ENCODE data around the gene ADARB2.
"Not testable (repeated sequence)": the region's sequence is repeated elsewhere in the genome, so short reads cannot be mapped to it uniquely, and the experiment has no call there.

ADARB2 gene

GRCh38 chr10:1401071-1401965, 336.0 kb downstream of the ADARB2 start:
- DNase-seq, result no peak

- no peak for DNase-seq
These were observed 336.9 kb downstream of the ADARB2 start for GRCh38 chr10:1400101-1401070.

- DNase-seq, result no peak
These were observed 337.8 kb downstream of the ADARB2 start for GRCh38 chr10:1399431-1400100.

- DNase-seq, result no peak
These were observed 338.5 kb downstream of the ADARB2 start for GRCh38 chr10:1398626-1399410.

GRCh38 chr10:1398116-1398515, 339.2 kb downstream of the ADARB2 start:
- not testable (repeated sequence) for DNase-seq

GRCh38 chr10:1396297-1396635, 341.1 kb downstream of the ADARB2 start:
- DNase-seq, result no peak

- DNase-seq, result no peak
These were observed 341.6 kb downstream of the ADARB2 start for GRCh38 chr10:1395481-1396296.

- no peak for DNase-seq
These were observed 342.3 kb downstream of the ADARB2 start for GRCh38 chr10:1395025-1395480.

- no peak for DNase-seq
These were observed 343.0 kb downstream of the ADARB2 start for GRCh38 chr10:1394155-1394912.

GRCh38 chr10:1393481-1393880, 343.8 kb downstream of the ADARB2 start:
- no peak for DNase-seq

GRCh38 chr10:1392127-1392526, 345.2 kb downstream of the ADARB2 start:
- DNase-seq, result no peak

GRCh38 chr10:1390200-1390599, 347.1 kb downstream of the ADARB2 start:
- DNase-seq, result no peak

GRCh38 chr10:1384026-1384425, 353.3 kb downstream of the ADARB2 start:
- DNase-seq, result no peak

GRCh38 chr10:1382711-1383110, 354.6 kb downstream of the ADARB2 start:
- DNase-seq, result no peak

- DNase-seq, result no peak
These were observed 356.0 kb downstream of the ADARB2 start for GRCh38 chr10:1381339-1381738.

GRCh38 chr10:1380088-1380671, 357.1 kb downstream of the ADARB2 start:
- no peak for DNase-seq

GRCh38 chr10:1379601-1380000, 357.7 kb downstream of the ADARB2 start:
- no peak for DNase-seq

GRCh38 chr10:1378473-1378872, 358.9 kb downstream of the ADARB2 start:
- DNase-seq, result no peak

GRCh38 chr10:1377740-1378397, 359.5 kb downstream of the ADARB2 start:
- no peak for DNase-seq
